Measurements from ENCODE around the gene ATXN2L.

Gene ATXN2L

GRCh38 chr16:28834873-28835863 lies 12.4 kb downstream of the ATXN2L start:
- Histone ChIP-seq H3F3A (ENCODE audit: control insufficient read depth, insufficient read depth) (peaks cover 25% of the 10 kb centered on the region), H3K9me3 (ENCODE audit: control insufficient read depth, insufficient read depth, low read length) (no peaks in the 10 kb centered on the region), H3K36me3 (ENCODE audit: control insufficient read depth, low read length) (peaks cover 88% of the 10 kb centered on the region), H3K4me1 (ENCODE audit: control insufficient read depth, low read length) (no peaks in the 10 kb centered on the region), H3K4me3 (ENCODE audit: low read length) (no peak overlapping the region), H3K27ac (ENCODE audit: low read depth, low read length) (no peak overlapping the region), H3K9me2 (replicated peaks; ENCODE audit: control insufficient read depth, low read length) (no peaks in the 10 kb centered on the region), H4K20me1 (ENCODE audit: control insufficient read depth, insufficient read depth, low read depth, low read length) (0 out of 2 replicates have a peak, but pooled peaks cover 2% of the 10 kb centered on the region), H3K4me2 (ENCODE audit: low read length) (no peak overlapping the region), H3K27me3 (ENCODE audit: control insufficient read depth, low read length) (no peaks in the 10 kb centered on the region), H3K79me2 (ENCODE audit: control insufficient read depth, low read length) (peaks cover 5% of the 10 kb centered on the region; the same call in 1 of the 2 replicates)
- TF ChIP-seq CTCF (IDR thresholded peaks at IDR 0.05; ENCODE audit: low read depth, low read length, poor library complexity, severe bottlenecking) (no peak), EZH2phosphoT487 (IDR thresholded peaks at IDR 0.05; ENCODE audit: borderline replicate concordance, low read length) (no peak)

- Histone ChIP-seq H3K27ac (ENCODE audit: low read depth, low read length) (no peak overlapping the region), H3K4me3 (ENCODE audit: low read length) (no peak overlapping the region), H3K27me3 (ENCODE audit: control insufficient read depth, low read length) (no peaks in the 10 kb centered on the region), H3K36me3 (ENCODE audit: control insufficient read depth, low read length) (peaks cover 79% of the 10 kb centered on the region), H3F3A (ENCODE audit: control insufficient read depth, insufficient read depth) (peaks cover 26% of the 10 kb centered on the region), H3K4me1 (ENCODE audit: control insufficient read depth, low read length) (no peaks in the 10 kb centered on the region), H3K79me2 (ENCODE audit: control insufficient read depth, low read length) (no peaks in the 10 kb centered on the region), H3K9me2 (replicated peaks; ENCODE audit: control insufficient read depth, low read length) (no peaks in the 10 kb centered on the region), H3K4me2 (ENCODE audit: low read length) (no peak overlapping the region), H3K9me3 (ENCODE audit: control insufficient read depth, insufficient read depth, low read length) (no peaks in the 10 kb centered on the region), H4K20me1 (ENCODE audit: control insufficient read depth, insufficient read depth, low read depth, low read length) (0 out of 2 replicates have a peak, but pooled peaks cover 2% of the 10 kb centered on the region)
- no peak for TF ChIP-seq EZH2phosphoT487 (IDR thresholded peaks at IDR 0.05; ENCODE audit: borderline replicate concordance, low read length)
- no peak for TF ChIP-seq CTCF (IDR thresholded peaks at IDR 0.05; ENCODE audit: low read depth, low read length, poor library complexity, severe bottlenecking)
Measured at GRCh38 chr16:28835864-28836760, 13.3 kb downstream of the ATXN2L start.

GRCh38 chr16:28836761-28837064 lies 13.9 kb downstream of the ATXN2L start:
- Histone ChIP-seq H3K27me3 (ENCODE audit: control insufficient read depth, low read length) (no peaks in the 10 kb centered on the region), H3K9me2 (replicated peaks; ENCODE audit: control insufficient read depth, low read length) (no peaks in the 10 kb centered on the region), H3K4me1 (ENCODE audit: control insufficient read depth, low read length) (no peaks in the 10 kb centered on the region), H3K79me2 (ENCODE audit: control insufficient read depth, low read length) (no peaks in the 10 kb centered on the region), H3K27ac (ENCODE audit: low read depth, low read length) (no peak overlapping the region), H3K36me3 (ENCODE audit: control insufficient read depth, low read length) (peaks cover 73% of the 10 kb centered on the region), H4K20me1 (ENCODE audit: control insufficient read depth, insufficient read depth, low read depth, low read length) (0 out of 2 replicates have a peak, but pooled peaks cover 2% of the 10 kb centered on the region), H3K4me2 (ENCODE audit: low read length) (no peak overlapping the region), H3F3A (ENCODE audit: control insufficient read depth, insufficient read depth) (peaks cover 30% of the 10 kb centered on the region), H3K4me3 (ENCODE audit: low read length) (no peak overlapping the region), H3K9me3 (ENCODE audit: control insufficient read depth, insufficient read depth, low read length) (no peaks in the 10 kb centered on the region)
- TF ChIP-seq CTCF (IDR thresholded peaks at IDR 0.05; ENCODE audit: low read depth, low read length, poor library complexity, severe bottlenecking), result no peak

Data from DOHH2 (cell line).